A673 (cell line): ENCODE results near the gene TEC. TPM values are rescaled to one million over a fixed set of nuclear protein-coding genes. Genes with fewer than 3 reads are reported as not detected.

Source experiments
- BruUV-seq: library from RNA; stranded (reverse); fragments of 400-500 nt; replicated peaks from 2 replicates; lab custom pipeline; 2021; lab: Mats Ljungman, UMichigan
- CTCF ChIA-PET: fragments of 300-600 bp; sonication (Branson Sonifier 250); formaldehyde crosslinking; loops from one replicate; lab custom pipeline; 2022; ENCODE audit warnings: antibody characterized with exemption; lab: Charles Lee
- POLR2A ChIA-PET: fragments of 300-600 bp; sonication (Branson Sonifier 250); formaldehyde crosslinking; loops from one replicate; lab custom pipeline; 2022; ENCODE audit warnings: antibody characterized with exemption; ENCODE audit not compliant: low non-redundant PET; lab: Charles Lee
- DNase-seq: peaks from one replicate; pipeline ENCODE4 v3.0.0-alpha.2; 2015; ENCODE audit warnings: low spot score
- H3K27ac ChIP-seq: fragments of 200-600 bp; sonication (generic); 2 replicates; pipeline ENCODE4 v1.5.1; 2016; ENCODE audit warnings: mixed run types, low read depth, mild to moderate bottlenecking, mixed read lengths, antibody characterized with exemption, low read length; ENCODE audit not compliant: poor library complexity, severe bottlenecking
- H3K27me3 ChIP-seq: fragments of 200-600 bp; sonication (generic); replicated peaks from 2 replicates; pipeline ENCODE4 v1.6.1; 2017; ENCODE audit warnings: mixed run types, low read depth, mild to moderate bottlenecking, mixed read lengths, antibody characterized with exemption, low read length; ENCODE audit not compliant: insufficient read depth, poor library complexity
- H3K36me3 ChIP-seq: fragments of 200-600 bp; sonication (generic); 2 replicates; pipeline ENCODE4 v1.6.1; 2016; ENCODE audit warnings: mixed run types, mild to moderate bottlenecking, mixed read lengths, antibody characterized with exemption, low read length; ENCODE audit not compliant: insufficient read depth, poor library complexity, severe bottlenecking
- H3K4me1 ChIP-seq: fragments of 200-600 bp; sonication (generic); 2 replicates; pipeline ENCODE4 v1.6.1; 2017; ENCODE audit warnings: mixed run types, mild to moderate bottlenecking, mixed read lengths, antibody characterized with exemption, low read length; ENCODE audit not compliant: insufficient read depth, poor library complexity, severe bottlenecking
- H3K4me3 ChIP-seq: fragments of 200-600 bp; sonication (generic); 2 replicates; pipeline ENCODE4 v1.5.1; 2016; ENCODE audit warnings: low read depth, mixed run types, mild to moderate bottlenecking, mixed read lengths, low read length; ENCODE audit not compliant: poor library complexity, severe bottlenecking
- H3K9me3 ChIP-seq: fragments of 200-600 bp; sonication (generic); 2 replicates; pipeline ENCODE4 v1.6.1; 2016; ENCODE audit warnings: mixed run types, low read depth, mild to moderate bottlenecking, mixed read lengths, antibody characterized with exemption, low read length; ENCODE audit not compliant: poor library complexity, severe bottlenecking
- EZH2 ChIP-seq: fragments of 200-600 bp; sonication (generic); IDR thresholded peaks from 2 replicates; pipeline ENCODE4 v1.6.1; 2017; ENCODE audit warnings: borderline replicate concordance, low read depth, mild to moderate bottlenecking, mixed read lengths, antibody characterized with exemption, low read length; ENCODE audit not compliant: poor library complexity, severe bottlenecking
- intact Hi-C: fragments of 100-400 bp; cut with micrococcal nuclease; formaldehyde crosslinking; loops from one replicate; pipeline ENCODE4 v1.10.0; 2022; ENCODE audit not compliant: unreplicated experiment
- total RNA-seq: library from RNA; stranded (reverse); gene quantifications from 2 replicates; pipeline ENCODE4 v1.2.3, GENCODE V29; 2021
- TF ChIP-seq, protein P1 (sequence below): fragments of 300-800, 200-600 bp; sonication (generic); conservative IDR thresholded peaks from 2 replicates; pipeline ENCODE4 v1.5.1; 2017; ENCODE audit warnings: low read depth, mild to moderate bottlenecking, antibody characterized with exemption, low read length, moderate library complexity, mixed read lengths

TEC gene
- total RNA-seq, 1 experiment from 2014 or later, result 6.8 TPM

DNA sequence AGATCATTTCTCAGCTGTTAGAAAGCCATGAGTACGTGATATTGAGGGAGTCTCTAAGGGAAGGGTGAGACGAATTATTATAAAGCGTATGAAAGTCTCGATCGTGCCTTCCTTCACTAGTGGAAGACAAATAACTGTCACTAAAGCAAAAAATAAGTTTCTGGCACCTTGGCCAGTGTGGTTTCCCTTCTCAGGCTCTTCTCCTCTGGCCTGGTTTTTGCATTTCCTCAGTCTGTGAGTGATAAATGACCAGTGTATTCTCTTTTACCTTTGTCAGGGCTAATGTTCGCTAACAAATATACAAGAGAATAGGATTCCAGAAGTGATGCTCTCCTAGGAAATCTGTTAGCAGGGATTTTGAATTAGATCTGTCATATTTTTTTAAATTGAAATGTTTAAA is 155.2 kb downstream of the TEC start:
- peaks cover 20% of the 10 kb centered on the region for H3K4me1 ChIP-seq
- no peak overlapping the region for H3K4me3 ChIP-seq
- ChIA-PET CTCF (no interaction called here), POLR2A (no interaction called here)
- no peak for TF ChIP-seq EZH2
- TF ChIP-seq, protein P1, sequence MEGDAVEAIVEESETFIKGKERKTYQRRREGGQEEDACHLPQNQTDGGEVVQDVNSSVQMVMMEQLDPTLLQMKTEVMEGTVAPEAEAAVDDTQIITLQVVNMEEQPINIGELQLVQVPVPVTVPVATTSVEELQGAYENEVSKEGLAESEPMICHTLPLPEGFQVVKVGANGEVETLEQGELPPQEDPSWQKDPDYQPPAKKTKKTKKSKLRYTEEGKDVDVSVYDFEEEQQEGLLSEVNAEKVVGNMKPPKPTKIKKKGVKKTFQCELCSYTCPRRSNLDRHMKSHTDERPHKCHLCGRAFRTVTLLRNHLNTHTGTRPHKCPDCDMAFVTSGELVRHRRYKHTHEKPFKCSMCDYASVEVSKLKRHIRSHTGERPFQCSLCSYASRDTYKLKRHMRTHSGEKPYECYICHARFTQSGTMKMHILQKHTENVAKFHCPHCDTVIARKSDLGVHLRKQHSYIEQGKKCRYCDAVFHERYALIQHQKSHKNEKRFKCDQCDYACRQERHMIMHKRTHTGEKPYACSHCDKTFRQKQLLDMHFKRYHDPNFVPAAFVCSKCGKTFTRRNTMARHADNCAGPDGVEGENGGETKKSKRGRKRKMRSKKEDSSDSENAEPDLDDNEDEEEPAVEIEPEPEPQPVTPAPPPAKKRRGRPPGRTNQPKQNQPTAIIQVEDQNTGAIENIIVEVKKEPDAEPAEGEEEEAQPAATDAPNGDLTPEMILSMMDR, result no peak
- no peak for DNase-seq
- intact Hi-C loops, result no loop called here
- no TSS peak for BruUV-seq
- no peak overlapping the region for H3K27ac ChIP-seq
- no peaks in the 10 kb centered on the region for H3K9me3 ChIP-seq
- no peaks in the 10 kb centered on the region for H3K36me3 ChIP-seq
- H3K27me3 ChIP-seq, result no peaks in the 10 kb centered on the region

DNA sequence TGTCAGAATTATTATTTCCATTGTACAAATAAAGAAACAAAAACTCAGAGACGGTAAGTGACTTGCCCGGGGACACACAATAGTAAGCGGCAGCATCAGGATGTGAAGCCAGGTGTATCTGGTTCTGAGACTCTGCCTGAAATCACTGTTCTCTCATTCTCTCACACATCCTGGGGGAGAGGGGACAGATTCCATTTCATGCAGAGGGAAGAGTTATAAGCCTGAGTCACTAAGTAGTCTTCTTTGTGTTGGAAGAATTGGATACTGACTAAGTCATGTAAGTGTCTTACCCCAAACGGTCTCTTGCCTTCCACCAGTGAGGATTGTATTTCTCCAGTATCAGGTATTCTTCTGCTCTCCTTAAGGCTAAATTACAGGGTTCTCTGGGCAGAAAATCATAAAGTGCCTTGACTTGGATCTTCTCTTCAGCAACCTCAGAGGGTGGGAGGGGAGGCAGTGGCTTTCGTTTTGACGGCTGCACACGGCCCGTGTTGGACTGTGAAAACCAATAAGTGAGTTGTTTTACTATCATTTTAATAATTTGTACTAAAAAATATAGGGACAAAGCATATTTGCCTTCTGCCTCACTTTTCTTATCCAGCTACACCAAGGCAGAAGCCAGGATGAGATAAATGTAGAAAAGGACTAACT is 157.5 kb downstream of the TEC start:
- TF ChIP-seq, protein P1, result no peak
- TF ChIP-seq EZH2, result no peak
- DNase-seq, result peak; percentile 22

DNA sequence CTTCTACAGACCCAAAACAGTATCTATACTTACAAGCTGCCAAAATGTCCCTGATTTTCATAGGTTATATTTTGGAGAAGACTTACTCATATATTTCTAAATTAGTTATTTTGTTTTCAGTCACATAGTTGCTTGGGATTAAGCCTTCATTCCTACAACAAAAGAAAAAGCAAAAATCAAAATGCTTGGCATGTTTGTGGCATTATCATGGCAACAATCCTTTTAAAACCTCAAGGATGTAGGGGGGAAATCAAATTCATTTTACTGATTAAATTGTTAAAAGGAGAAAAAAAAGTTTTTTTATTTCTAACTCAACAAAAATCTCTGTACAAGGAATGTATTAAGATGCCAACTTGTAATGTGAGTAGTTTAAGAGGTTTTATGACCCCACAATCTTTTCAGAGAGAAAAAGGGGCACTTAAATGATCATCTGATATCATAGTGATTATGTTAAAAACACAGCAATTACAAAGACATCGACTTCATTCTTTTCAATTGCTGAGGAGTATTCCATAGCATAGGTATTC is 159.1 kb downstream of the TEC start:
- TF ChIP-seq, protein P1, result no peak
- no peak for TF ChIP-seq EZH2
- DNase-seq, result peak; percentile 27
- Histone ChIP-seq H3K4me3 (no peak overlapping the region), H3K36me3 (no peaks in the 10 kb centered on the region), H3K27me3 (no peaks in the 10 kb centered on the region), H3K27ac (no peak overlapping the region), H3K4me1 (peaks cover 23% of the 10 kb centered on the region), H3K9me3 (no peaks in the 10 kb centered on the region)
- no TSS peak for BruUV-seq
- ChIA-PET POLR2A (no interaction called here), CTCF (interaction anchor here (0.7 kb wide), 1 partner anchor 17 kb away, joined by 3 read pairs; no protein-coding TSS in a partner anchor)
- intact Hi-C loops, result no loop called here

More for the DNA sequence above, 157.5 kb downstream of the TEC start:
- Histone ChIP-seq H3K27me3 (no peaks in the 10 kb centered on the region), H3K4me3 (no peak overlapping the region), H3K4me1 (peaks cover 13% of the 10 kb centered on the region), H3K36me3 (no peaks in the 10 kb centered on the region), H3K27ac (no peak overlapping the region), H3K9me3 (no peaks in the 10 kb centered on the region)
- no TSS peak for BruUV-seq
- intact Hi-C loops, result no loop called here
- CTCF ChIA-PET, result no interaction called here
- POLR2A ChIA-PET, result no interaction called here
